ENCODE measurements around the gene UNC13D.
A peak's percentile ranks its signal among the peaks of the same experiment; 100 is the strongest.
"Not testable (repeated sequence)": the region's sequence is repeated elsewhere in the genome, so short reads cannot be mapped to it uniquely, and the experiment has no call there.

UNC13D gene

DNA sequence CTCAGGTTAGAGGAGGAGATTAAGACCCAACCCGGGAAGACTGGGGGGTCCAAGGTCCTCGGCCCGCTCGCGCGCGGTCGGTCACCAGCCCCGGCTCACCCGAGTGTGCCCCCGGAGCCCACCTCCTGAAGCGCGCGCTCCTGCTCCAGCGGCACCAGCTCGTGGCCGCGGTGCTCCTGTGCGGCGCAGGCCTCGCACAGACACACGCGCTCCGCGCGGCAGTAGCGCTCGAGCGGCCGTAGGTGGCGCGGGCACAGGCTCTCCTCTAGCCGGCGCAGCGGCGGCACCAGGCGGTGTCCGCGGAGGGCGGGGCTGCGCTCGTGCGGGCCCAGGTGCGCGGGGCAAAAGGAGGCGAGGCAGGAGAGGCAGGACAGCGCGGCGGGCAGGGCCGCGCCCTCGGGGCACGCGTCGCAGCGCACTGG is 33.6 kb upstream of the UNC13D start:
- peaks cover 5% of the 10 kb centered on the region for H3K27me3 Mint-ChIP-seq
- peaks cover 35% of the 10 kb centered on the region for H3K4me1 Mint-ChIP-seq
- DNase-seq (peak; percentile 71), ATAC-seq (peak; percentile 76)
- no peaks in the 10 kb centered on the region for H3K36me3 Mint-ChIP-seq (ENCODE audit: low read depth)
- H3K27ac Mint-ChIP-seq, result peak overlapping the region; percentile 87
- no peaks in the 10 kb centered on the region for H3K9me3 Mint-ChIP-seq
- H3K4me3 Mint-ChIP-seq, result peak overlapping the region; percentile 84

DNA sequence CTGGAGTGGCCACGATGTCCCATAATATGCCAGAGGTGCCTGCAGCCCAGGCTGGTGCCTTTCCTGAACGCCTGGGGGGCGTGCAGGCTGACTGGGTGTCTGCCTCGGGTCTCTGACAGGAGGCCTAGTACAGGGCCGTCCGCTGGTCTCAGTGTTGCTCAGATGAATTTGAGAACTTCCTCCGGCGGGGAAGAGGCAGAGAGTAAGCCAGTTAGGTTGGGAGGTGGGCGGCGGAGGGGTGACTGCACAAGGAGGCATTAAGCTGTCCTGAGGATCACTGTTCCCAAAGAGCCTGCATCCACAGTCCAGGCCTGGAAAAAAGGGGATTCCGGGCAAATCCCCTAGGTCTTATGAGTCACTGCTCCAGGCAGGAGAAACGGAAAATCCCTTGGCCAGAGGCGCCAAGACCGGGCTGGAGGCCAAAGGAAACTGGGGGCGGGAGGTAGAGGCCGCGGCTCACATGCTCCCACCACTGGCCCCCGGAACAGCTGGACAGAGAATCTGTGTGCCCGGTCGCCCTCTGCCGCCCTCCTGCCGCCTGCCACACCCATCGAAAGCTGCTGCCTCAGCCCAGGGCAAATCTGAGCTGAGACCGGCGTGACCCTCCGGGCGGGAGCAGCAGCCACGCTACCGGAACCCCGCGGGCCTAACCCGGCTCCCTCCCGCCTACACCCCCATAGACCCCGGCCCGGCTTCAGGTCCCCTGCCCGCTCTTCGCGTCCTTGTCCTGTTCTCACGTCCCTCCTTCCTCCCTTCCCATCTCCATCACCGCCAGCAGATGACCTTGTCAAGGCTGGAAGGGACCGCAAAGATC is 32.9 kb upstream of the UNC13D start:
- Mint-ChIP-seq H3K27me3 (peaks cover 5% of the 10 kb centered on the region), H3K36me3 (ENCODE audit: low read depth) (no peaks in the 10 kb centered on the region), H3K27ac (peak overlapping the region; percentile 87), H3K9me3 (no peaks in the 10 kb centered on the region), H3K4me3 (peak overlapping the region; percentile 84), H3K4me1 (peaks cover 35% of the 10 kb centered on the region)
- ATAC-seq (peak; percentile 33), DNase-seq (peak; percentile 42)

DNA sequence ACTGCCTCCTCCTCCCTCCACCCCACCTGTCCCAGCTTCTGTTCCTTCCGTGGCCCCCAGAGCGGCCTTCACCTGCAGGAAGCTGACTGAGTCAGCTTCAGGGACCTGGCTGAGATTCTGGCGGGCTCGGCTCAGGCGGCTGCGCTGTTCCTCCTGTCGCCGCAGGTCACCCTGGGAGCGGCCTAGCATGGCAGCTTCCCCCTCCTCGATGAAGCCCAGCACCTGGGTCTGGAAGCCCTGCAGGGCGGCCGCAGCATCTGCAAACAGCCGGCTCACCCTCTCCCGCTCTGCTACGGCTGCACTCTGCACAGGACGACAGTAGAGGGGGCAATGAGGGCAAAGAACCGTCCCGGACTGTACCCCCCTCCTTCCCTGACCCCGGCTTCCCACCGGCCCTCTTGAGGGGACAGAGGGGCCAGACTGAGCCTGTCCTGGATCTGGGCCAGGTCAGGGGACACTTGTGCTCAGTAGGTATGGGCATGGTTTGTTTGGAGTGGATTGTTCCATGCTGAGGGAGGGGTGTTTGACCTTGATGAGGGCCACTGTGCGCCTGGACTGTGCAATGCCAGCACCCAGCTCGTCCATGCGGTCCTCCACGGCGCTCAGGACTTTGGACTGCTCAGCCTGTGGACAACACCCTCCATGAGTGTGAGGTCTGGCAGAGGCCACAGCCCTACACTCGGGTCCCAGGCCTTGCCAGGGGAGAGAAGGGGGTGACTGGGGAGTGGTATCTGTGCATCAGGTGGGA is 32.2 kb upstream of the UNC13D start:
- H3K4me3 Mint-ChIP-seq, result peak overlapping the region; percentile 84
- peaks cover 5% of the 10 kb centered on the region for H3K27me3 Mint-ChIP-seq
- no peaks in the 10 kb centered on the region for H3K36me3 Mint-ChIP-seq (ENCODE audit: low read depth)
- peak overlapping the region; percentile 87 for H3K27ac Mint-ChIP-seq
- ATAC-seq (peak; percentile 51), DNase-seq (peak; percentile 68)
- peaks cover 27% of the 10 kb centered on the region for H3K4me1 Mint-ChIP-seq
- H3K9me3 Mint-ChIP-seq, result no peaks in the 10 kb centered on the region

DNA sequence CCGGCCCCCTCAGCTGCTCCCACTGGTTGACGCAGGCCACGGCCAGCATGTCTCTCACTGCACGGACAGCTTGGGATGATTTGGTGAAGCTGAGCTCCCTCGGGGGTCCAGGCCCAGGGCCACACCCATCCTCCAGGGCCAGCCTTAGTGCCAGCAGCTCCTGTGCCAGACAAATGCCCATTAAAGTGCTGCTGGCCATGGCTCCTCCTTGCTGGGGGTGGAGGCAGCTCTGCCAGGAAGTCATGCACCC is 31.7 kb upstream of the UNC13D start:
- no peaks in the 10 kb centered on the region for H3K9me3 Mint-ChIP-seq
- ATAC-seq, result no peak

GRCh38 chr17:75875182-75875939 is 31.2 kb upstream of the UNC13D start:
- peaks cover 4% of the 10 kb centered on the region for H3K27me3 Mint-ChIP-seq
- no peaks in the 10 kb centered on the region for H3K36me3 Mint-ChIP-seq (ENCODE audit: low read depth)
- DNase-seq (no peak), ATAC-seq (no peak)
- peak overlapping the region; percentile 87 for H3K27ac Mint-ChIP-seq
- no peaks in the 10 kb centered on the region for H3K9me3 Mint-ChIP-seq
- H3K4me1 Mint-ChIP-seq, result peaks cover 27% of the 10 kb centered on the region
- peak overlapping the region; percentile 84 for H3K4me3 Mint-ChIP-seq

More for the DNA sequence above, 31.7 kb upstream of the UNC13D start:
- Mint-ChIP-seq H3K4me3 (peak overlapping the region; percentile 84), H3K4me1 (peaks cover 27% of the 10 kb centered on the region), H3K36me3 (ENCODE audit: low read depth) (no peaks in the 10 kb centered on the region), H3K27ac (peak overlapping the region; percentile 87), H3K27me3 (peaks cover 5% of the 10 kb centered on the region)
- no peak for DNase-seq

GRCh38 chr17:75874323-75875181 is 30.3 kb upstream of the UNC13D start:
- no peak overlapping the region for H3K27ac Mint-ChIP-seq
- H3K36me3 Mint-ChIP-seq (ENCODE audit: low read depth), result no peaks in the 10 kb centered on the region
- no peak for DNase-seq
- H3K27me3 Mint-ChIP-seq, result no peaks in the 10 kb centered on the region
- peak overlapping the region; percentile 11 for H3K4me3 Mint-ChIP-seq
- peaks cover 27% of the 10 kb centered on the region for H3K4me1 Mint-ChIP-seq
- H3K9me3 Mint-ChIP-seq, result no peaks in the 10 kb centered on the region
- no peak for ATAC-seq

- H3K4me1 Mint-ChIP-seq, result peaks cover 25% of the 10 kb centered on the region
- H3K4me3 Mint-ChIP-seq, result peak overlapping the region; percentile 11
- ATAC-seq (no peak), DNase-seq (no peak)
- no peaks in the 10 kb centered on the region for H3K27me3 Mint-ChIP-seq
- no peaks in the 10 kb centered on the region for H3K36me3 Mint-ChIP-seq (ENCODE audit: low read depth)
- no peak overlapping the region for H3K27ac Mint-ChIP-seq
- H3K9me3 Mint-ChIP-seq, result no peaks in the 10 kb centered on the region
Observed at GRCh38 chr17:75873587-75874322, 29.6 kb upstream of the UNC13D start.

GRCh38 chr17:75872434-75873351 is 28.5 kb upstream of the UNC13D start:
- Mint-ChIP-seq H3K27ac (peak overlapping the region; percentile 26), H3K4me1 (peaks cover 22% of the 10 kb centered on the region), H3K27me3 (no peaks in the 10 kb centered on the region), H3K9me3 (no peaks in the 10 kb centered on the region), H3K4me3 (no peak overlapping the region), H3K36me3 (ENCODE audit: low read depth) (no peaks in the 10 kb centered on the region)
- DNase-seq (no peak), ATAC-seq (no peak)

DNA sequence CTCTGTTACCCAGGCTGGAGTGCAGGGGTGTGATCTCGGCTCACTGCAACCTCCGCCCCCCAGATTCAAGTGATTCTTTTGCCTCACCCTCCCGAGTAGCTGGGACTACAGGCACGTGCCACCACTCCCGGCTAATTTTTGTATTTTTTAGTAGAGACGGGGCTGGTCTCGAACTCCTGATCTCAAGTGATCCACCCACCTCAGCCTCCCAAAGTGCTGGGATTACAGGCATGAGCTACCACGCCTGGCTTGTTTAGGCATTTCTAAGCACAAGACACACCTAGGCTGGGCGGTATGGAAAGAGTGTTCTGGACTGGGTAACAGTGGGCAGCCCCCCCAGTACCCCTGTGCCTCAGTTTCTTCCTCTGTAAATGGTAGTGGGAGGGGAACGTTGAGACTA is 26.0 kb upstream of the UNC13D start:
- not testable (repeated sequence) for H3K9me3 Mint-ChIP-seq; H3K27me3 Mint-ChIP-seq; H3K36me3 Mint-ChIP-seq (ENCODE audit: low read depth); H3K4me1 Mint-ChIP-seq; DNase-seq; H3K27ac Mint-ChIP-seq; ATAC-seq; H3K4me3 Mint-ChIP-seq

DNA sequence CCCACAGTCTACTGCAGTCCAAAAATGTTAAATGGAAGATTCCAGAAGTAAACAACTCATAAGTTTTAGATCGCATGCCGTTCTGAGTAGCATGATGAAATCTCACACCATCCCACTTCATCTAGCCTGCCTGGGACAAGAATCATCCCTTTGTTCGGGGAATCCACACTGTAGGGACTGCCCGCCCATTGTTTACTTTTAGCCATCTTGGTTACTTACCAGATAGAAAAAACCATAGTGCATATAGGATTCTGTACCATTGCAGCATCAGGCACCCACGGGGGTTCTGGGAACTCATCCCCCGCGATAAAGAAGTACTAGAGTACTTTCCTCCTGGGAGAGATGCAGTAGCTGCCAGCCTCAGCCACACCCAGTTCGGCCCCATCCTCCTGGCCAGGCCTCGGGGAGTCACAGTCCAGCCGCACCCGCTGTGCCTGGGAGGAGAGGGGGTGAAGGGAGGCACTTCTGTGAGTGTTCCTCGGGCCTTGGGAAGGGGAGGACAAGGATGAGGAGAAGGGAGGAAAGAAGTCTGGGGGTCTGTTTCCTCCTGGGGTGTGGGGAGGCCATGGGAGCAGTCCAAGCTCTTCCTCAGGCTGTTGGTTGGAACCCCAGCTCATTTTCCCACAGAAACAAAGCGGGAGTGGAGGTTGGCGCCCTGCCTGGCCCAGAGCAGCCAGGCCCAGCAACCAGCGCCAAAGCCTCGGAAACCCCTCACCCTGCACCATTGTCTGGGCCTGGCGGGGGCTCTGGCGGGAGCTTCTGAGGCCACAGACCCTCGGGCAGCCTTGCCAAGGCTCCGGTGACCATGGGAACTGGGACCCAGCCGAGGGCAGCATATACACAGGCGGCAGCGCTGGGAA is 25.3 kb upstream of the UNC13D start:
- peaks cover 13% of the 10 kb centered on the region for H3K4me1 Mint-ChIP-seq
- H3K9me3 Mint-ChIP-seq, result no peaks in the 10 kb centered on the region
- DNase-seq (no peak), ATAC-seq (no peak)
- H3K36me3 Mint-ChIP-seq (ENCODE audit: low read depth), result no peaks in the 10 kb centered on the region
- no peak overlapping the region for H3K4me3 Mint-ChIP-seq
- H3K27ac Mint-ChIP-seq, result no peak overlapping the region
- H3K27me3 Mint-ChIP-seq, result no peaks in the 10 kb centered on the region

DNA sequence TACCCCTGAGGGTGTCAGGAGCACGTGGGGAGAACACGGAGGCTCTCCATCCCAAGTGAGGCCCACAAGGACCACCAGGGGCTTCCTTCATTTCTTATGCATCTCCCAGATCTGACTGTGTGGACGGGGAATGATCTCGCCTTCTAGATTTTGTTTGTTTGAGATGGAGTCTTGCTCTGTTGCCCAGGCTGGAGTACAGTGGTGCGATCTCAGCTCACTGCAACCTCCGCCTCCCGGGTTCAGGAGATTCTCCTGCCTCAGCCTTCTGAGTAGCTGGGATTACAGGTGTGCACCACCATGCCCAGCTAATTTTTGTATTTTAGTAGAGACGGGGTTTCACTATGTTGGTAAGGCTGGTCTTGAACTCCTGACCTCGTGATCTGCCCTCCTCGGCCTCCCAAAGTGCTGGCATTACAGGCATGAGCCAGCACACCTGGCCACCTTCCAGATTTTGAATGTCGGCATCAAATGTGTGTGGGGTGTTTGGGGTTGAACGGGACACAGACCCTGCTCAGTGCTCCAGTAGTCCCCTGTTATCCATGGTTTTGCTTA is 24.6 kb upstream of the UNC13D start:
- not testable (repeated sequence) for H3K36me3 Mint-ChIP-seq (ENCODE audit: low read depth); H3K4me3 Mint-ChIP-seq; H3K27me3 Mint-ChIP-seq; DNase-seq; H3K9me3 Mint-ChIP-seq; H3K27ac Mint-ChIP-seq; ATAC-seq
- H3K4me1 Mint-ChIP-seq, result peaks cover 20% of the 10 kb centered on the region

Measured in activated naive CD8-positive, alpha-beta T cell treated with anti-CD3 and anti-CD28 coated beads, Interleukin-2, amount 50 U/mL, for 24 hours (primary cell).